ENCODE data around the gene OBSCN.

DNA sequence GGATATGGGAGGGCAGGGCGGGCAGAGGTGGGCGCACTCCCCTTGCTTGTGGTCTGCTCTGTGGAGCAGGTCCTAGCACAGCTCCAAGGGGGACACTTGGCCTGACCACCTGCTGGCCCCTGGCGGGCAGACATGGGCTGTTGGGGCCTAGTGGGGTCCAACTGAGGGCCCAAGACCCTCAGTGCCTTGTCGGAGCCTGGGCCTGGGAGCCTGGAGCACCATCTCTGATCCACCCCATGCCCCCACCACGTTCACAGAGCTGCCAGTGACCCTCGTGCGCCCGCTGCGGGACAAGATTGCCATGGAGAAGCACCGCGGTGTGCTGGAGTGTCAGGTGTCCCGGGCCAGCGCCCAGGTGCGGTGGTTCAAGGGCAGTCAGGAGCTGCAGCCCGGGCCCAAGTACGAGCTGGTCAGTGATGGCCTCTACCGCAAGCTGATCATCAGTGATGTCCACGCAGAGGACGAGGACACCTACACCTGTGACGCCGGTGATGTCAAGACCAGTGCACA lies 70.6 kb downstream of the OBSCN start:
- TF ChIP-seq, protein P1, sequence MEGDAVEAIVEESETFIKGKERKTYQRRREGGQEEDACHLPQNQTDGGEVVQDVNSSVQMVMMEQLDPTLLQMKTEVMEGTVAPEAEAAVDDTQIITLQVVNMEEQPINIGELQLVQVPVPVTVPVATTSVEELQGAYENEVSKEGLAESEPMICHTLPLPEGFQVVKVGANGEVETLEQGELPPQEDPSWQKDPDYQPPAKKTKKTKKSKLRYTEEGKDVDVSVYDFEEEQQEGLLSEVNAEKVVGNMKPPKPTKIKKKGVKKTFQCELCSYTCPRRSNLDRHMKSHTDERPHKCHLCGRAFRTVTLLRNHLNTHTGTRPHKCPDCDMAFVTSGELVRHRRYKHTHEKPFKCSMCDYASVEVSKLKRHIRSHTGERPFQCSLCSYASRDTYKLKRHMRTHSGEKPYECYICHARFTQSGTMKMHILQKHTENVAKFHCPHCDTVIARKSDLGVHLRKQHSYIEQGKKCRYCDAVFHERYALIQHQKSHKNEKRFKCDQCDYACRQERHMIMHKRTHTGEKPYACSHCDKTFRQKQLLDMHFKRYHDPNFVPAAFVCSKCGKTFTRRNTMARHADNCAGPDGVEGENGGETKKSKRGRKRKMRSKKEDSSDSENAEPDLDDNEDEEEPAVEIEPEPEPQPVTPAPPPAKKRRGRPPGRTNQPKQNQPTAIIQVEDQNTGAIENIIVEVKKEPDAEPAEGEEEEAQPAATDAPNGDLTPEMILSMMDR (conservative IDR thresholded peaks at IDR 0.05; ENCODE audit: low read length): no peak
- TF ChIP-seq EZH2phosphoT487 (IDR thresholded peaks at IDR 0.05; ENCODE audit: borderline replicate concordance): no peak
